H9 (cell line): Measurements from ENCODE around the gene PRKCI. TPM values are rescaled to one million over a fixed set of nuclear protein-coding genes. Genes with fewer than 3 reads are reported as not detected.

ENCODE experiments used
- DNase-seq: peaks from one replicate; pipeline ENCODE4 v3.0.0-alpha.2; 2017
- H2AFZ ChIP-seq: one replicate; pipeline ENCODE4 v1.6.1; 2013; ENCODE audit warnings: mild to moderate bottlenecking, low read length, control low read depth, moderate library complexity
- H2AK5ac ChIP-seq: 2 replicates; pipeline ENCODE4 v1.6.1; 2013; ENCODE audit warnings: low read length, control low read depth, mixed read lengths; ENCODE audit not compliant: insufficient read length
- H2BK120ac ChIP-seq: one replicate; pipeline ENCODE4 v1.6.1; 2013; ENCODE audit warnings: low read depth, mild to moderate bottlenecking, low read length, control low read depth, inconsistent platforms; ENCODE audit not compliant: poor library complexity, severe bottlenecking
- H2BK12ac ChIP-seq: 2 replicates; pipeline ENCODE4 v1.6.1; 2013; ENCODE audit warnings: low read length, control low read depth, mixed read lengths, low read depth; ENCODE audit not compliant: insufficient read length
- H2BK15ac ChIP-seq: 2 replicates; pipeline ENCODE4 v1.6.1; 2013; ENCODE audit warnings: low read depth, low read length, control low read depth
- H2BK20ac ChIP-seq: one replicate; pipeline ENCODE4 v1.6.1; 2013; ENCODE audit warnings: low read depth, mild to moderate bottlenecking, low read length, control low read depth, inconsistent platforms; ENCODE audit not compliant: poor library complexity, severe bottlenecking
- H2BK5ac ChIP-seq: 2 replicates; pipeline ENCODE4 v1.6.1; 2013; ENCODE audit warnings: low read length, control low read depth, mixed read lengths; ENCODE audit not compliant: insufficient read length
- H3K14ac ChIP-seq: 2 replicates; pipeline ENCODE4 v1.6.1; 2013; ENCODE audit warnings: low read length, control low read depth; ENCODE audit not compliant: insufficient read depth
- H3K18ac ChIP-seq: 2 replicates; pipeline ENCODE4 v1.6.1; 2013; ENCODE audit warnings: low read depth, mild to moderate bottlenecking, mixed read lengths, low read length, control low read depth; ENCODE audit not compliant: insufficient read length
- H3K23ac ChIP-seq: 2 replicates; pipeline ENCODE4 v1.6.1; 2013; ENCODE audit warnings: low read length, control low read depth, mixed read lengths, low read depth; ENCODE audit not compliant: insufficient read length
- H3K23me2 ChIP-seq: 2 replicates; pipeline ENCODE4 v1.6.1; 2013; ENCODE audit warnings: low read depth, mild to moderate bottlenecking, mixed read lengths, low read length, control low read depth; ENCODE audit not compliant: insufficient read length, poor library complexity, severe bottlenecking
- H3K27ac ChIP-seq: 2 replicates; pipeline ENCODE4 v1.5.1; 2013; ENCODE audit warnings: low read length, control low read depth, mixed read lengths, low read depth; ENCODE audit not compliant: insufficient read length
- H3K27me3 ChIP-seq: 2 replicates; pipeline ENCODE4 v1.6.1; 2013; ENCODE audit warnings: low read length, control low read depth, inconsistent platforms; ENCODE audit not compliant: insufficient read depth
- H3K4ac ChIP-seq: 2 replicates; pipeline ENCODE4 v1.6.1; 2013; ENCODE audit warnings: low read depth, mild to moderate bottlenecking, control low read depth, inconsistent platforms, low read length, moderate library complexity
- H3K4me1 ChIP-seq: 2 replicates; pipeline ENCODE4 v1.6.1; 2013; ENCODE audit warnings: low read length, control low read depth, inconsistent platforms; ENCODE audit not compliant: insufficient read depth
- H3K4me2 ChIP-seq: 2 replicates; pipeline ENCODE4 v1.6.1; 2013; ENCODE audit warnings: low read length, control low read depth, mixed read lengths; ENCODE audit not compliant: insufficient read length, insufficient read depth
- H3K56ac ChIP-seq: 2 replicates; pipeline ENCODE4 v1.6.1; 2013; ENCODE audit warnings: low read depth, mild to moderate bottlenecking, mixed read lengths, low read length, control low read depth; ENCODE audit not compliant: insufficient read length
- H3K79me1 ChIP-seq: 2 replicates; pipeline ENCODE4 v1.6.1; 2013; ENCODE audit warnings: low read depth, mild to moderate bottlenecking, moderate library complexity, low read length, control low read depth, inconsistent platforms; ENCODE audit not compliant: insufficient read depth, poor library complexity, severe bottlenecking
- H3K79me2 ChIP-seq: 2 replicates; pipeline ENCODE4 v1.6.1; 2013; ENCODE audit warnings: low read length, control low read depth, inconsistent platforms; ENCODE audit not compliant: insufficient read depth
- H3K9ac ChIP-seq: 2 replicates; pipeline ENCODE4 v1.6.1; 2013; ENCODE audit warnings: low read length, control low read depth, mixed read lengths; ENCODE audit not compliant: insufficient read length; ENCODE audit errors: extremely low read depth
- H3K9me3 ChIP-seq: one replicate; pipeline ENCODE4 v1.6.1; 2013; ENCODE audit warnings: low read depth, low read length, inconsistent platforms; ENCODE audit not compliant: control insufficient read depth
- H3T11ph ChIP-seq: one replicate; pipeline ENCODE4 v1.6.1; 2013; ENCODE audit warnings: mild to moderate bottlenecking, low read length, control low read depth, inconsistent platforms
- H4K20me1 ChIP-seq: one replicate; pipeline ENCODE4 v1.6.1; 2013; ENCODE audit not compliant: control insufficient read depth, insufficient read length, insufficient read depth
- H4K5ac ChIP-seq: 2 replicates; pipeline ENCODE4 v1.6.1; 2013; ENCODE audit warnings: low read depth, mild to moderate bottlenecking, mixed read lengths, low read length, control low read depth; ENCODE audit not compliant: insufficient read length
- H4K8ac ChIP-seq: replicated peaks from 2 replicates; pipeline ENCODE4 v1.6.1; 2013; ENCODE audit warnings: low read length, control low read depth, mixed read lengths, low read depth; ENCODE audit not compliant: insufficient read length
- H4K91ac ChIP-seq: 2 replicates; pipeline ENCODE4 v1.6.1; 2013; ENCODE audit warnings: low read depth, mild to moderate bottlenecking, moderate library complexity, mixed read lengths, low read length, control low read depth; ENCODE audit not compliant: insufficient read length
- H3K27ac Mint-ChIP-seq, 3 experiments: 2 replicates in 2 of 3; 3 replicates in 1 of 3; pipeline ENCODE4 v1.8.0; 2020 to 2021; ENCODE audit warnings: mixed read lengths in 3 of 3, mild to moderate bottlenecking in 1 of 3, moderate library complexity in 1 of 3
- H3K27me3 Mint-ChIP-seq: 2 replicates; pipeline ENCODE4 v1.8.0; 2021; ENCODE audit warnings: low read depth, mild to moderate bottlenecking, moderate library complexity, mixed read lengths
- H3K36me3 Mint-ChIP-seq, 3 experiments: 2 replicates in 2 of 3; 3 replicates in 1 of 3; pipeline ENCODE4 v1.8.0; 2020 to 2021; ENCODE audit warnings: low read depth in 3 of 3, mixed read lengths in 3 of 3; ENCODE audit not compliant: insufficient read depth in 1 of 3
- H3K4me1 Mint-ChIP-seq, 2 experiments: 2 replicates each; pipeline ENCODE4 v1.8.0; 2020; ENCODE audit warnings: mixed read lengths in 2 of 2
- H3K4me3 Mint-ChIP-seq, 2 experiments: 2 replicates in 1 of 2; 3 replicates in 1 of 2; pipeline ENCODE4 v1.8.0; 2020 to 2021; ENCODE audit warnings: mild to moderate bottlenecking in 2 of 2, mixed read lengths in 2 of 2, moderate library complexity in 1 of 2
- H3K9me3 Mint-ChIP-seq, 2 experiments: 2 replicates in 1 of 2; 3 replicates in 1 of 2; pipeline ENCODE4 v1.8.0; 2020; ENCODE audit warnings: mild to moderate bottlenecking in 2 of 2, mixed read lengths in 2 of 2, moderate library complexity in 1 of 2
- CTCF ChIP-seq: fragments of 200-600 bp; sonication (generic); conservative IDR thresholded peaks from 3 replicates; pipeline ENCODE4 v1.8.0; 2021; ENCODE audit warnings: antibody characterized with exemption, mild to moderate bottlenecking
- WGBS: extraction: QIAGEN DNeasy Blood & Tissue Kit; methylation state at CpG from one replicate; pipeline ENCODE4 v1.1.7; 2013; ENCODE audit warnings: missing lambda C conversion rate, low lambda C conversion rate, mixed read lengths; ENCODE audit not compliant: insufficient read length; ENCODE audit errors: extremely low coverage; 5-methylcytosine and 5-hydroxymethylcytosine counted together
- total RNA-seq: library from RNA; stranded (reverse); gene quantifications from 2 replicates; pipeline ENCODE4 v1.2.1, GENCODE V29; 2021

The PRKCI gene
- total RNA-seq, 1 experiment from 2014 or later: 71.1 TPM

GRCh38 chr3:170302008-170302407 is 79.8 kb downstream of the PRKCI start:
- Histone ChIP-seq H4K91ac (no peak overlapping the region), H3K23ac (no peak overlapping the region), H3K4me1 (no peaks in the 10 kb centered on the region), H3K4me2 (no peak overlapping the region), H3K4ac (no peak overlapping the region), H2BK20ac (no peak overlapping the region), H3K27me3 (no peaks in the 10 kb centered on the region), H3K79me1 (no peaks in the 10 kb centered on the region), H4K5ac (no peak overlapping the region), H2BK12ac (no peak overlapping the region), H3K14ac (no peak overlapping the region), H4K20me1 (no peaks in the 10 kb centered on the region), H2BK5ac (no peak overlapping the region), H3K9me3 (no peaks in the 10 kb centered on the region), H2AFZ (no peak overlapping the region), H3K18ac (no peak overlapping the region), H2BK120ac (no peak overlapping the region), H4K8ac (no peak overlapping the region), H3K23me2 (no peaks in the 10 kb centered on the region), H3K27ac (no peak overlapping the region), H2AK5ac (no peak overlapping the region), H3K9ac (no peak overlapping the region), H3K79me2 (no peaks in the 10 kb centered on the region), H3T11ph (no peak overlapping the region), H2BK15ac (no peak overlapping the region), H3K56ac (no peak overlapping the region)
- no peaks in the 10 kb centered on the region for H3K27me3 Mint-ChIP-seq
- H3K36me3 Mint-ChIP-seq: peaks cover 7 to 40% (median 17%) of the 10 kb centered on the region in 3 experiments; a peak in 6 of 7 replicates
- H3K4me1 Mint-ChIP-seq: no peaks in the 10 kb centered on the region
- H3K27ac Mint-ChIP-seq: no peak overlapping the region
- no peak overlapping the region for H3K4me3 Mint-ChIP-seq
- TF ChIP-seq CTCF: no peak
- no peak for DNase-seq
- WGBS: no CpG with 5 or more reads among the region's 1 CpG
- no peaks in the 10 kb centered on the region for H3K9me3 Mint-ChIP-seq
